HG03520 (cell line): ENCODE measurements around the gene RACGAP1.

ENCODE experiments used
- ATAC-seq: cut with Tn5 transposase; IDR thresholded peaks from one replicate; pipeline ENCODE4 v1.9.1; 2021; ENCODE audit warnings: mild to moderate bottlenecking, moderate library complexity; ENCODE audit not compliant: unreplicated experiment

RACGAP1 gene

DNA sequence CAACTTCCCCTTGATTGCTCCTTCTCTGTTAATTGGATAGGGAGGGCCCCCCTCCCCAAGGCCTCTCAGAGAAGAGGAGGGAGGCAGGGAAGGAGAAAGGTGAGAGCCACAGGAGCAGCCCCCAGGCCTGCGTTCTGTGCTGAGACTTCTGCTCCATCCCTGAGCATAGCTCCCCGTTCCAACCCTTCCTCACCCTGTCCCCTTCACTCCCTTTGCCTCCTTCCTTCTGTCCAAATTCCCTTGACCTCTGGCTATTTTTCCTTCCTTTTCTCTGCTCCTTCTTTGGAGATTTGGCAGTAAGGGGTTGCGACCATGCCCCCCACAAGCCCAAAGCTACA lies 31.3 kb upstream of the RACGAP1 start:
- ATAC-seq: no peak

DNA sequence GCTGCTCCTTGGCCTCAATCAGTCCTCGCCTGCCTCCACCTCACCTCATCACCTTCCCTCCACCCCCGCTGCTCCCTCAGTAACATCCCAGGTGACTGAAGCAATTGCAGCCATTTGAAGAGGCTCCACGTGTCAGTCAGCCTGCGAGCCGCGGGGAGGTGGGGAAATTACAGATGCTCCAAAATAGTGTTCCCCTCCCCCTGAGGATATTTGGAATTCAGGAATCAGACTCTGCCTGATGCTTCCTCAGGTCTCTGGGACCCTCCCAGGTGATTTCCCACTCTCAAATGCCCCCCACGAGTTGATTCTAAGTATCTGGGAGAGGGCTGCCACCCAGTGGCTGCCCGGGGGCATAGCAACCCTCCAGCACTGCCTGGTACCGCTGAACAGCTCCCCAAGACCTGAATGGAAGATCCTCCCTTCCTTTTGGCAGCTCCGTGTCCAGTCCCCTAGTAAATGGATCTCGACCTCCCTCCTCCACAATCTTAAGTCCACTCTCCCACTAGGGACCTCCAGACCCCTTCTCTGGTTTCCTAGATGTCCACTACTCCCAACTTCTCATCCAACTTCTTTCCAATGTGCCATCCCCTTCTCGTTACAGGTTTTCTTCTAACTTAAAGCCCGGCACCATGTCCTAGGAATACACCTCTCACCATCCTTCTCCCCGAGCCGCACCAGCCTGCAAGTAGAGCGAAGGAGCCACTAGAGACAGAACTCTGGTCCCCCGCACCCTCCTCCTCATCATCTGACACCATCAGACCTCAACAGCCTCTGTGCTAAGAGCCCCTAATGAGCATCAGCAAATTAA lies 30.7 kb upstream of the RACGAP1 start:
- no peak for ATAC-seq

DNA sequence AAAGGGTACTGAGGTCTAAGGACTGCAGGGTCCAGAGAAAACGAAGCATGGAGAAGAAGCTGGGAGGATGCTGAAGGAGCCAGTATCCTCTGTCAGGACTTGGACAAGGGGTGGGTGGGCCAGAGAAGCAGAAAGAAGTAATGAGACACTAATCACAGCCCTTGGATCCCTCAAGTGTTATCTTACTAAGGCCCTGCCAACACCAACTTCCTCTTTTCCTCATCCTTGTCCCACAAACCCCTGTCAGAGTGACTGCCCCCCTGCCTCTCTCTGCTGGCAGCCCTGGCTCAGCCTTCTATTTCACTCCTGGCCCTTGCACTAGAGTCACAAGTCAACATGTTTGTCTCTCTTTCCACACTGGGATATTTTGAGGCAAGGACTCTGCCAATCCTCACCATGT lies 28.3 kb upstream of the RACGAP1 start:
- no peak for ATAC-seq

DNA sequence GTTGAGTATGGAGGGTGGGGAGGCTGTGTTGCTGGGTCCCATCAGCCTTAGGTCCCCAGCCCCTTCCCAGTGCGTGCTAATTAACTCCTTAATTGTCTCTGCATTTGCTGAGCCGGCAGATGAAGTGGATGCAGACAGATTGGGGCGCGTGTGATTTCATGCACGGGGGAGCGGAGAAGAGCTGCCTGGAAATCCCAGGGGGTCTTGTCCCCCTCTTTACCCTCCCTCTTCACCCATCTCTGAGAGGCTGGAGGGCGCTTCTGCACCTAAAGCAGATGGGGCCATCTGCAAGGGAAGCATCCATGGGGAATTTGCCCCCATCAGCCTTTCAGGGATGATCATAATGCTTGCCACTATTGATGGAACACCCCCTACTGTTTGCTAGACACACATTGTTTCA lies 27.7 kb upstream of the RACGAP1 start:
- no peak for ATAC-seq

DNA sequence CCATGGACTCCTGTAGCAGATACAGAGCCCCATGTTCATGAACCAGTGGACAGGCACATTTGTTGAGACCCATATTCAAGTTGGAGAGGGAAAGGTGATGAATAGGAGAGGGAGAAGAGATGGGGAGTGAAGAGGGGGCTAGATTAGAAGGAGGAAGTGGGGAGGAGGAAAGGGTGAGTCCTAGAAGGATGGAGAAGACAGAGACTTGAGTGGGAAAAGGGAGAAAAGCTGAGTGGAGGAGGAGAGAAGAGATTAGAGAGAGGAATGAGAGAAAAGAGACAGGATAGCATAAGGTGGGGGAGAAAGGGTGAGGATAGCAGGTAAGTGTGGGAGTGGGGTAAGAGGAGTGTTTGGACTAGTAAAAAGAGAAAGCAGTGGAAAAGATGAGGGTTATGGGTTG lies 27.2 kb upstream of the RACGAP1 start:
- ATAC-seq: no peak

DNA sequence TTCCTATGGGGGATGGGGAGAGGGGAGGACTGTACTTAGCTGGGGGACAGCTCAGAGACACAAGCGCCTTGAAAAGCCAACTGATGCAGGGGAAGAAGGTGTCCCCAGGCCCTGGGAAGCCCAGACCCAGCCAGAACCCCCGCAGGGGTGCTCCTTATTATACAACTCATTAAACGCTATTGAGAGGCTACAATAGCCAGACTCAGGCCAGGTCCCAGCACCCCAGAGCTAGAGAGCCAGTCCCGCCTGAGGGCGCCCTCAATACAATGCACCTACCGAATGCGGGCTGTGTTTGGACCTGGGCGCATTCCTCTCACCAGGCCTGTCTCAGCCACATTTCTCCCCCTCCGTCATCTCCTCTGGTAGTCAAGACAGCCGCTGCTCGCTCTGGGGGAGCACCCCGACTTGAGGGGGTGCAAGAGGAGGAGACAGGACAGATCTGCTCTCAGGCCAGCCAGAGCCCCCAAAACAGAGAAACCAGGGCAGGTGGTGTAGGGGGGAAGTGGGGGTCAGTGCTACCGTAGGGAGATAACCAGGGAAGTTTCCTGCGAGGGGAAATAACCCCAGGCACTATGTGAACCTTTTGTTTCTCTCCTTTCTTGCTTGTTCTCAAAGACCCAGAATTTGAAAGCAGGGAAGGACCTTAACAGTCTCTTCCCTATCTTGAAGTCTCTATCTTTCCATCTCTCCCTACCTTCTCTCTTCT lies 26.0 kb upstream of the RACGAP1 start:
- no peak for ATAC-seq

DNA sequence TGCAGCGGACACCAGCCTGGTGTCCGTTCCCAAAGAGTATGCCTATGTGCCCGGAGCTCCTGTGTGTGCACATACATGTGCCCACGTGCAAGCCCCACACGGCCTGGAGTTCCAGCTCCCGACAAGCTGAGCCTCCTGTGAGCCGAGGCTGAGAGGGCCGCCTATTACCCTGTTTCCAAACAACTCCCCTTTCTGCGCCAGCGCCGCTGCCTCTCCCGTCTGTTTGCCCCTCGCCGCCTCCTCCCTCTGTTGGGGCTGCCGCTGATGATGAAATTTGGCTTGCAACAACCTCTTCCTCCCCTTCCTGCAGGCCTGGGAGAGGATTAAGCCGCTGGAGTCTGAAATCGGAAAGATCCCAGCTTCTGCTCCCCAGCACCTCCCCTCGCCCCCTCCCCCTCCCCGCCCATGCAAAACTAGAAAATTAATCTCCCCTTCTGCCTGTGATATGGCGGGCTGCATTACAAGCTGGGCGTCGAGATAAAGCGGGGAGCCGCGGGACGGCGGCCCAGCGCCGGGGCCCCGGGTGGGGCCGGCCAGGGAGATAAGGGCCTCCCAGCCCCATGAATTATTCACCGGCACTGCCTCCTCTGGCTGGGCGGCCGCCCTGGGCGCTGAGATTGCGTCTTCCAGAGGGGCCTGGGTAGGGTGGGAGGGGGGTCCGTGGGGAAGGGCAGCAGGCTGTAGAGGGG lies 25.3 kb upstream of the RACGAP1 start:
- ATAC-seq: no peak

DNA sequence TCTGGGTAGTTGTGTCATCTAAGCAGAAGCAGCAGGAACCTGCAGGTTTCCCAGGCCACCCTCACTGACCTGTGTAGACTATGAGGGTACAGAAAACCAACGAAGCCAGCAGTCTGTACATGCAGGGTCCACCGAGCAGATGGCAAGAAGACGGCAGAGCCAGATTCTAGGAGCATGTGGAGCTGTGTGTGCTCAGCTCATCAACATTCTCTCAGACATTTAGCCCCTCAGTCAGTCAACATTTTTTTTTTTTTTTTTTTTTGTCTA lies 24.8 kb upstream of the RACGAP1 start:
- ATAC-seq: no peak

DNA sequence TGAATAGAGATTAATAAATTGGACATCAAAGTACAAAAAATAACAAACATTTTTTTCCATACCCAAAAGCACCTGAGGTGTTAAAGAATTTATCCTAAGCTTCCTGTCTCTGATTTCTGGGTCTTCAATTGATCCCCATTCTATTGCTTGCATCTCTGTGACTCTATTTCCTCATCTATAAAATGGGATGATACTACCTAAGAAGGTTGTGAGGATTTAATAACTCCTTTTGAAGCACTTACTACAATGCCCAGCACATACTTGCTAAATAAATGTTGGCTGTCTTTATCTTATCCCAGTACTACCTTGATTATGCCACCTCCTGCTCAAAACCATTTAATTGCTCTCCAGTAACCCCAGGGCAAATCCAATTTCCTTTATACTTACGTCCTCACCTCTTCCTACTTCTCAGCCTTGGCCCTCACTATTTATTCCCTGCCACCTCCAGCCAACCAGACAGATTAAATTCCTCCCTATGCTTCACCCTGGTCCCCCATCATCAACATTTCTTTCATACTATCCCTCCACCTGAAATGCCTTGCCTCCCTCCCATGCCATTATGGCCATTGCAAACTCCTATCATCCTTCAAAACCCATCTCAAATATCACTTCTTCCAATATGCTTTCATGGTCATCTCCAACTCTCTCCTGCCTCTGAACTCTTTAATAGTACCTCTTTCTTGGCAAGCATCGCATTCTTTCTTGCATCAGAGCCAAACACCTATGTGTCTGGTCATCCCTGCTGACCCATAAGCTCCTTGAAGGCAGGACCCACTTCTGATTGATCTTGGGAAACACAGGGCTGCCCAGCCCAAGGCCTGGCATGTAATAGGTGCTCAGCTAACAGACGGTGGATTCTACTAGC lies 24.2 kb upstream of the RACGAP1 start:
- no peak for ATAC-seq

DNA sequence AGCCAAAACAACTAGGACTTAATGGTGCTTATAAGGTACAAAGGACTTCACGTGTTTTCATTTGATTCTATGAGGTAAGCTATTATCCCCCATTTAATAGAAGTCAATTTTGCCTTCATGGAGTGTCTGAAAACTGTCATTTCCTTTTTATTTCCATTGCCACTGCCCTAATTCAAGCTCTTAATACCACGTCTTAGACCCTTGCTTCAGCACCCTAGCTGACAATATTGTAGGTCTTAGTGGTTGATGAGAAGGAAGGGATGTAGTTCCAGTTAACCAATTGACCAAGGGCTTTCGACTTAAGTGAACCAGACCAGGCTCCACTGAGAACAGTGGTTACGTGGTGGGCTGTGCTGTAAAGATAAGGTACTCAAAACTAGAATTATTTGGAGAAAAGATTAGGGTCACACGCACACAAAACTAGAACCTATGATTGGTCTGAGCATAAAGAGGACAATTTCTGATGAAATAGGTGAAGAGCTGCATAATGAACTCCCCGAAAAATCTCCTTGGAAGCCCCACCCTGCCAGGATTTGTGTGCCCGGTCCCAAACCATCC lies 22.5 kb upstream of the RACGAP1 start:
- ATAC-seq: no peak

DNA sequence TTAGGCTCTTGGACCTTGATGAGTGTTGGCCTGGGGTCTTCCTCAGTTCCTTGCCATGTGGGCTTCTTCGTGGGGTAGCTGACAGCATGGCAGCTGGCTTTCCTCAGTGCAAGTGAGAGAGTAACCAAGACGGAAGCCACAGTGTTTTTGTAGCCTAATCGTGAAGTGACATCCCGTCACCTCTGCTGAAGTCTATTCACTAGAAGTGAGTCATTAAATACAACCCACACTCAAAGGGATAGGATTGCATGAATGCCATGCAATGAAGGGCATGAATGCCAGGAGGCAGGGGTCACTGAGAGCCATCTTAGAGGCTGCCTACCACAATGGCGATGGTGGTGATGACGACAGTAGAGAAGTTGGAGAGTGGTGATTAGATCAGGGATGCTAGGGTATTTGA lies 18.6 kb upstream of the RACGAP1 start:
- no peak for ATAC-seq

DNA sequence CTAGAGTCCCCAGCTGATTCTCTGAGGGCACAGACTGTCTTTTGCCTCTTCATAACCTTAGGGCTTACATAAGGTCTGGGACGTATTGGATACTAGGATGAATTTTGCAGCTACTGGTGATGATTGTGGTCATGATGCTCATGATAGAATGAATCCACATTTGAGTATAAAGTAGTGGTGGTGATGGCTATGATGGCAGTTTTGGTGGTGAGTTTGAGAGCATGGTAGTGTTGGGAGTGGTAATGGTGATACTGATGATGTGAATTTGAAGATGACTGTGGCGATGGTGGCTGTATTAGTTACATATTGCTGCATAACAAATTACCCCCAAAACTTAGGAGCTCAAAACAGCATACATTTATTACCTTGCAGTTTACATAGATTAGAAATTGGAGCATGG lies 18.0 kb upstream of the RACGAP1 start:
- ATAC-seq: no peak

DNA sequence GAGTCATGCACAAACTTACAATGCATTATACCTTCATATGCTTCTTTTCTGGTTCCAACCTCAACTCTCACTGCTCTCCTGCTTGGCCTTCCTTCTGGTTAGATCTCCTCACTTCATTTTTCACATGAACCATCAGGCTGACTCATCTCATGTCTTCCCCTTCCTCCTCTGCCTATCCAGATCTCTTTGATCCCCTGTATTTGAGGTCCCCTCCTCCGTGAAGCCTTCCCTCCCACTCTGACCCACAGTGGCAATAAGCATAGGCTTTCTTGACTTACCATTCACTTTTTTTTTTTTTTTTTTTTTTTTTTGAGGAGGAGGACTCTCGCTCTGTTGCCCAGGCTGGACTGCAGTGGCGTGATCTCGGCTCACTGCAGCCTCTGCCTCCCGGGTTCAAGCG lies 17.4 kb upstream of the RACGAP1 start:
- no peak for ATAC-seq

DNA sequence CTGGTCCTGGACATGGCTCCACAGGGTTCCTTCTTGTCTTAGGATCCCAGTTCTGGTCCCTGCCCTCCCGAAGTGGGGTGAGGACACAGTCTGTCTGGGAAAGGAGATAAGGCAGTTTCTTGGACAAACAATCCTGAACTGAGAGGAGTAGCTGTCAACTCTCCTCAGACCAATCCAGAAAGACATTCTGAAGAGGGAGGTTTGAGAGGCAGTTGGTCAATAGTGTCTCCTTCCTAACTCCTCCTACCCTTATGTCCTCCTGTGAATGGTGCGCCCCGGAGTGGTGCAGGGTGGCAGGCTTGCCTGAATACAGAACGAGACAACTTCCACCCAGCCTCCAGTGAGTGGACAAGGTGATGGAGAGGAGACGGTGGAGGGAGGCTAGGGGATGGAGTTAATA lies 16.7 kb upstream of the RACGAP1 start:
- no peak for ATAC-seq

DNA sequence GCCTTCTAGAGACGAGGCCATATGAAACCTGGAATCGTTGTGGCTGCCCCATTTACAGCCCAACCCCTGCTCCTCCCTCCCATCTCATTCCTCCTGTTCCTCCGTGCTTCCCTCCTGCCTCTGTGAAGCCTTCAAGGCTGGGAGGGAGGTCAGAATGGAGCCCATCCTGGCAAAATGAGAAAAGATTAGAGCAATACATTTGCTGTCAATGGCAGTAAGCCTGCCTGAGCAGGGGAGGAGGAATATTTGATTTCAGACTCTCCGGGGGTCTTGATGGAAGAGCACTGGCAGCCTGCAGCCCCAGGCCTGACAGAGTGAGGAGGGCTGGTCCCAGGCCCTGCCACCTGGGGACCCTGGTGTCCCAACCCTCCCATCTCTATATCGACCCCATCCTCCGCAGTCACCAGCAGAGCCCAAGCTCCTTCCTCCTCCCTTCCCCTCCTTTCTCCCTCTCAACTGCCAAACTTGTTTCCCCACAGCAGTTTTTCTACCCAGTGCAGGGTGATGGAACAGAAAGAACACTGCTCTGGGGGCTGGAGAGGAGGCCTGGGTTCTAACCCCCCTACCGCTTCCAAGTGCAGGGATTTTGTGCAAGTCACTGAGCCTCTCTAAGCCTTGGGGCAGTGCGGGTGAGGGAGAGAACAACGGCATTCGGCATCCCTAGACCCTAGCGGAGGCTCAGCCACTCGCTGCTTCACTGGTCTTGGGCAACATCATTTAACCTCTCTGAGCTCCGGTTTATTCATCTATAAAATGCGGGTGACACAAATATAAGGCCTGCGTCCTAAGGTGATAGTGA lies 16.0 kb upstream of the RACGAP1 start:
- no peak for ATAC-seq

DNA sequence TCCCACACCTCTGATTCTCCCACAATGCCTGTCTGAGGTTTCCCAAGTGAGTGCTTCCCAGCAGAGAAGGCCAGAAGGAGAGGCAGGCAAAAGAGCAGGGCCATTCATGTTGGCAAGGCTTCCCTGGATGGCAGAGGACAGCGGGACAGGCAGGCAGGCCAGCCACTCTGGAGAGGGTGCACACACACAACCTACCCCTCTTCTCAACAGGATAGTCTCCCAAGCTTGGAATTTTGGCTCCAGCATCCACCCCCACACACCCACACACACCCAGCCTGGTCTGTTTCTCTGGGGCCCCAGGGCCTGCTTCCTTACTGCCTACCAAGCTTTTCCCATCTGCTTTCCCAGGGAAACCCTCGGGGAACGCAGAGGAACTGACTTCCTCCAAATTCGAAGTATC lies 15.4 kb upstream of the RACGAP1 start:
- no peak for ATAC-seq

DNA sequence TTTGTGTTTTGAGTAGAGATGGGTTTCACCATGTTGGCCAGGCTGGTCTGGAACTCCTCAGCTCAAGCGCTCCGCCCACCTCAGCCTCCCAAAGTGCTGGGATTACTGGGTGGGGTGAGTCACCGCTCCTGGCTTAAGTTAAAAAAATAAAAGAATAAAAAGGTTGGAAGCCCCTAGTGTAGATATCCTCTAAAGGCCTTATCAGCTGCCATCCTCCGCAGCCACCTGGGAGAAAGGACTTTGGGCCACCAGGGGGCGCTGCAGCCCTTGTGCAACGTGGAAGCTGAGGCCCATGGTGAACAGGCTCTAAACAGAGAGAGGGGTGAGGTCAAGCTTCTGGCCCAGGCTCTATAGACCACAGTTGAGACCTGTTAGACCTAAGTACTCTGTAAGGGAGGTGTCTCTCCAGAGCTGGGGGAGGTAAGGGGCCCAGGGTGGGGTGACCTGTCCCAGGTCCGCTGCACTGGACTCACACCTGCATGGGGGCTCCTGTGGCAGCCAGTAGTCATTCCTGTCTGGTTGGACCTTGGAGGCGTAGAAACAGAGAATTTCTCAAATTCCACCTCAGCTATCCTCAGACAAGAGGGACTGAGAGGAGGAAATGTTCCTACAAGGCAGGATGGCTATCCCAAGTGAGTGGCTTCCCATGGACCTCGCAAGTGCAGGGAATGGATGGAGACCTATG lies 14.0 kb upstream of the RACGAP1 start:
- ATAC-seq: no peak

DNA sequence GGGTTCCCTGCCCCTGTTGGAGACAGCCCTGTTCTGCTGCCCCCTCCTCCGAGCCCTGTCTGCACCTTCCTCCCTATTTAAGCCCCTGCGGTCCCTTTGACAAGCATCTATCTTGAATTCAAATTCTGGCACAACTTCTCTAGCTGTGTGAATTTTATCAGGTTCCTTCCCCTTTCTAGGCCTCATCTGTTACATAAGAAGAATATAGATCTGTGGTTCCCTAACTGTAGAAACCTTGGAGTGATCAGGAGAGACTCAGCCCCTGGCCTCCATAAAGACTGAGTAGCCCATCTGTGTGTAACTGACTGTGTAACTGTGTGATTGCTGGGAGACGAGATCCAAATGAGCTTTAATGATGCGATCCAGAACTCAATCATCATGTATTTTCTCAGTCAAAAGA lies 13.0 kb upstream of the RACGAP1 start:
- ATAC-seq: no peak

DNA sequence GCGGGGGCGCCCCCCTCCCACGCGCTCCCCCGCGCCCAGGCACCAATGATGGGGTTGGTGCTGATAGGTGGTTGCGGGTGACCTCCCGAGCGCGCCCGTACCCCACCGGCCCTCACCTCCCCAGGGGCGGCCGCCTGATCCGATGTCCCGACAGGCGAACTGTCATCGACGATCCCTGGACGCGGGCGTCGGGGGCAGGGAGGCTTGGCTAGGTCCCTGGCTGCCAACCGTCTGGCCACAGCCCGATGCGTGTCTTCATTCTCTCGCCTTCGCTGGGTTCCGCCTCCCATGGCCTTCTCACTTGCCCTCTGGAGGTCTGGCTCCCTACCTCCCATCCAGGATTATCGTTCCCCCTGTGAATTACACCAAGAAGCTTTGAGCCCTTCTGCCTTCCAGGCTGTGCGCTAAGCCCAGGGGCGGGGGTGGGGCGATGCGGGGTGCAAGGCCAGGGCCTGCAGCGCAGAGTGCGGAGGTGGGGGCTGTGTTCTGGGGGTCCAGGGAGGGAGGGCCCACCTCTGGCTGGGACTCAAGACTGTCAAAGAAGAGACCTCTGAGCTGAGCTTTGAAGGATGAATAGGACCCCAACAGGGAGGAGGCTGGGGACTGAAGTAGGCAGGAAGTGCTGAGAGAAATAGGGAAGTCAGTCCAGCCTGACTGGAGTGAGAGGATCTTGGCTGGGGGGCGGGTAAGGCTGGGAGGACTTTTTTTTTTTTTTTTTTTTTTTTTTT lies 7.7 kb upstream of the RACGAP1 start:
- no peak for ATAC-seq
